GM18909 (cell line): Measurements from ENCODE around the gene TIMP4.

ENCODE experiments used
- ATAC-seq: cut with Tn5 transposase; IDR thresholded peaks from one replicate; pipeline ENCODE4 v1.9.1; 2021; ENCODE audit warnings: mild to moderate bottlenecking; ENCODE audit not compliant: unreplicated experiment, poor library complexity

Gene TIMP4

GRCh38 chr3:12150112-12150511 lies 8.6 kb downstream of the TIMP4 start:
- no peak for ATAC-seq

GRCh38 chr3:12149029-12149428 lies 9.7 kb downstream of the TIMP4 start:
- no peak for ATAC-seq

GRCh38 chr3:12148183-12148940 lies 10.3 kb downstream of the TIMP4 start:
- ATAC-seq, result no peak

GRCh38 chr3:12147049-12147780 lies 11.5 kb downstream of the TIMP4 start:
- ATAC-seq, result no peak

GRCh38 chr3:12143949-12144504 lies 14.7 kb downstream of the TIMP4 start:
- ATAC-seq, result no peak

GRCh38 chr3:12142476-12142875 lies 16.2 kb downstream of the TIMP4 start:
- ATAC-seq, result no peak

- ATAC-seq, result no peak
Measured at GRCh38 chr3:12141350-12141749, 17.4 kb downstream of the TIMP4 start.

GRCh38 chr3:12139111-12139511 lies 19.6 kb downstream of the TIMP4 start:
- no peak for ATAC-seq

- ATAC-seq, result peak; percentile 66
Measured at GRCh38 chr3:12138044-12138443, 20.7 kb downstream of the TIMP4 start.

GRCh38 chr3:12136371-12136770 lies 22.3 kb downstream of the TIMP4 start:
- no peak for ATAC-seq

- ATAC-seq, result peak; percentile 80
Measured at GRCh38 chr3:12135029-12135657, 23.6 kb downstream of the TIMP4 start.

- no peak for ATAC-seq
Measured at GRCh38 chr3:12132881-12133280, 25.8 kb downstream of the TIMP4 start.

GRCh38 chr3:12131351-12132090 lies 27.2 kb downstream of the TIMP4 start:
- no peak for ATAC-seq

GRCh38 chr3:12127391-12127790 lies 31.3 kb downstream of the TIMP4 start:
- no peak for ATAC-seq

- no peak for ATAC-seq
Measured at GRCh38 chr3:12125772-12126171, 32.9 kb downstream of the TIMP4 start.

- no peak for ATAC-seq
Measured at GRCh38 chr3:12121466-12121865, 37.2 kb downstream of the TIMP4 start.

- ATAC-seq, result no peak
Measured at GRCh38 chr3:12120374-12121140, 38.2 kb downstream of the TIMP4 start.

GRCh38 chr3:12117473-12117872 lies 41.2 kb downstream of the TIMP4 start:
- ATAC-seq, result no peak

GRCh38 chr3:12116870-12117269 lies 41.8 kb downstream of the TIMP4 start:
- ATAC-seq, result no peak

GRCh38 chr3:12115849-12116248 lies 42.9 kb downstream of the TIMP4 start:
- ATAC-seq, result no peak
